Measurements from ENCODE around the gene EGFR.

DNA sequence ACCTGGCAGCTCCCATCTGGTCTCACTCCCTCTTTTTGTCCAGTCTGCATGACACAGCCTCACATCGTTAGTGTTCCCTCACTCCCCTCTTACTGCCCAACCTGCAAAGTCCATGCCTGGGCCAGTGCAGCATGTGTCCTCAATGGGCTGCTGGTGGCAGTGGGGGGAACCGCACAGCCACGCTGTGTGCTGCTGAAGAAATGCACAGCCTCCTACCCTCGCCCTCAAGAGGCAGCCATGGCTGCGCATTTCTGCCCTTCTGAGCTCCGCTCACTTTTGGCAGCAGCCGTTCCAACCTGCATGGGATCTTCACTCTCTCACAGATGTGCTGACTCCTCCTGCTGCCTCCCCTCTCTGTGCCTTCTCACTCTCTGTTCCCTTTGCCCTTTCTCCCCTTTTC is 103.4 kb downstream of the EGFR start:
- TF ChIP-seq, protein P1, sequence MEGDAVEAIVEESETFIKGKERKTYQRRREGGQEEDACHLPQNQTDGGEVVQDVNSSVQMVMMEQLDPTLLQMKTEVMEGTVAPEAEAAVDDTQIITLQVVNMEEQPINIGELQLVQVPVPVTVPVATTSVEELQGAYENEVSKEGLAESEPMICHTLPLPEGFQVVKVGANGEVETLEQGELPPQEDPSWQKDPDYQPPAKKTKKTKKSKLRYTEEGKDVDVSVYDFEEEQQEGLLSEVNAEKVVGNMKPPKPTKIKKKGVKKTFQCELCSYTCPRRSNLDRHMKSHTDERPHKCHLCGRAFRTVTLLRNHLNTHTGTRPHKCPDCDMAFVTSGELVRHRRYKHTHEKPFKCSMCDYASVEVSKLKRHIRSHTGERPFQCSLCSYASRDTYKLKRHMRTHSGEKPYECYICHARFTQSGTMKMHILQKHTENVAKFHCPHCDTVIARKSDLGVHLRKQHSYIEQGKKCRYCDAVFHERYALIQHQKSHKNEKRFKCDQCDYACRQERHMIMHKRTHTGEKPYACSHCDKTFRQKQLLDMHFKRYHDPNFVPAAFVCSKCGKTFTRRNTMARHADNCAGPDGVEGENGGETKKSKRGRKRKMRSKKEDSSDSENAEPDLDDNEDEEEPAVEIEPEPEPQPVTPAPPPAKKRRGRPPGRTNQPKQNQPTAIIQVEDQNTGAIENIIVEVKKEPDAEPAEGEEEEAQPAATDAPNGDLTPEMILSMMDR (IDR thresholded peaks at IDR 0.05) = no peak
- TF ChIP-seq POLR2A (IDR thresholded peaks at IDR 0.05) = no peak

Measured in sigmoid colon (tissue), 3 donors.